Ovary (tissue), 3 donors: ENCODE data around the gene HOXA5.

Experiments used
- CTCF ChIP-seq, 3 donors: fragments of 450-650 bp in 2 of 3; fragments of 200-600 bp in 1 of 3; IDR thresholded peaks; one replicate each; pipeline versions ENCODE4 v1.5.1 to v1.8.0; 2016 to 2022; ENCODE audit warnings: antibody characterized with exemption in 3 of 3, mild to moderate bottlenecking in 1 of 3
- POLR2A ChIP-seq: fragments of 450-650 bp; IDR thresholded peaks from one replicate; pipeline ENCODE4 v1.6.1; 2017; ENCODE audit warnings: antibody characterized with exemption, mild to moderate bottlenecking, moderate library complexity
- donor health status: DM: no; HTN: no; CAD: no.

GRCh38 chr7:27171637-27172314 is 28.3 kb upstream of the HOXA5 start:
- no peak for TF ChIP-seq CTCF (IDR thresholded peaks at IDR 0.05)
- TF ChIP-seq POLR2A: no peak
